Measurements from ENCODE around the gene PPFIBP2. TPM values are rescaled to one million over a fixed set of nuclear protein-coding genes. Genes with fewer than 3 reads are reported as not detected.
A peak's percentile ranks its signal among the peaks of the same experiment; 100 is the strongest.

Gene PPFIBP2
- total and polyA plus RNA-seq, 11 donors: 10.5 to 31.1 (median 20.8) TPM

DNA sequence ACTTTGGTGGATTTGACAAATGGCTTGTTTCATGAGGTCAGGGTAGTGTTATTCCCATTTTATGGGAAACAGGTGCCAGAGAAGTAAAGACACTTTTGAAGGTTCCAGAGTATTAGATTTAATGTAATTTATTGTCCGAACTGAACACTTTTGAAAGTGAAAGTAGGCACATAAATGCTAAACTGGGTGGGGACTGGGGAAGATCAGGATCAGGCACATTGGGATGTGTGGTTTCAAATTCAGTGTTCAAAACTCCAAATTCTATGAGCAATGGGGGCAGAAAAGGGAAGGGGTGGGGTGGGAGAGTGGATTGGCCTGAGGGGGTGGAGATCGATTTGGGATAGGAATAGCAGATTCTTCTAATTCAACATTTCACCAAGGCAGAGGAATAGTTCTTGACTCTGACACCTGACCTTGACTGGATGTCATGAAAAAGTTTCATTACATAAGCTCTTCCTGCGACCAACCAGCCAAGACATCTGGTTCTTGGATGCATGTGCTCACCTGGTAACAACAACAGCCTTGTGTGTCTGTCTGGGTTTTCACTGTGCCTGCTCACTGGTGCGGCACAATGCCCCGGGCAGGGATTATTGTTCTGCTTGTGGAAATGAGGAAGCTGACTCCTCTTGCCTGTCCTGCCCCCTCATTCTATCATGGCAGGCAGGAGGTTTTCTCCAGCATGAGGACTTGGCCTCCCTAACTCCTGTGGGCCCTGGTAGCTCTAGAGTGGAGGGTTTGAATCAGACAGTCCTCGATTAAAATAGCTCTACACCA lies 10.8 kb downstream of the PPFIBP2 start:
- intact Hi-C loops (cut with DNase I): no loop called here
- H3K4me1 ChIP-seq: peaks cover 0 to 82% (median 6%) of the 10 kb centered on the region in 12 donors
- no peak for ATAC-seq
- peak overlapping the region in 1 of 12 donors; percentile 76 for H3K27ac ChIP-seq
- no peaks in the 10 kb centered on the region for H3K9me3 ChIP-seq
- TF ChIP-seq POLR2A (IDR thresholded peaks at IDR 0.05): no peak
- TF ChIP-seq, protein P1, sequence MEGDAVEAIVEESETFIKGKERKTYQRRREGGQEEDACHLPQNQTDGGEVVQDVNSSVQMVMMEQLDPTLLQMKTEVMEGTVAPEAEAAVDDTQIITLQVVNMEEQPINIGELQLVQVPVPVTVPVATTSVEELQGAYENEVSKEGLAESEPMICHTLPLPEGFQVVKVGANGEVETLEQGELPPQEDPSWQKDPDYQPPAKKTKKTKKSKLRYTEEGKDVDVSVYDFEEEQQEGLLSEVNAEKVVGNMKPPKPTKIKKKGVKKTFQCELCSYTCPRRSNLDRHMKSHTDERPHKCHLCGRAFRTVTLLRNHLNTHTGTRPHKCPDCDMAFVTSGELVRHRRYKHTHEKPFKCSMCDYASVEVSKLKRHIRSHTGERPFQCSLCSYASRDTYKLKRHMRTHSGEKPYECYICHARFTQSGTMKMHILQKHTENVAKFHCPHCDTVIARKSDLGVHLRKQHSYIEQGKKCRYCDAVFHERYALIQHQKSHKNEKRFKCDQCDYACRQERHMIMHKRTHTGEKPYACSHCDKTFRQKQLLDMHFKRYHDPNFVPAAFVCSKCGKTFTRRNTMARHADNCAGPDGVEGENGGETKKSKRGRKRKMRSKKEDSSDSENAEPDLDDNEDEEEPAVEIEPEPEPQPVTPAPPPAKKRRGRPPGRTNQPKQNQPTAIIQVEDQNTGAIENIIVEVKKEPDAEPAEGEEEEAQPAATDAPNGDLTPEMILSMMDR (IDR thresholded peaks at IDR 0.05): no peak
- peak overlapping the region in 2 of 12 donors; percentile 17 to 21 for H3K4me3 ChIP-seq
- DNase-seq: no peak
- 81 to 89% (median 86%) methylated on average over 6 of the region's 6 CpGs for WGBS, 4 donors
- H3K36me3 ChIP-seq: no peaks in the 10 kb centered on the region
- H3K27me3 ChIP-seq: no peaks in the 10 kb centered on the region

DNA sequence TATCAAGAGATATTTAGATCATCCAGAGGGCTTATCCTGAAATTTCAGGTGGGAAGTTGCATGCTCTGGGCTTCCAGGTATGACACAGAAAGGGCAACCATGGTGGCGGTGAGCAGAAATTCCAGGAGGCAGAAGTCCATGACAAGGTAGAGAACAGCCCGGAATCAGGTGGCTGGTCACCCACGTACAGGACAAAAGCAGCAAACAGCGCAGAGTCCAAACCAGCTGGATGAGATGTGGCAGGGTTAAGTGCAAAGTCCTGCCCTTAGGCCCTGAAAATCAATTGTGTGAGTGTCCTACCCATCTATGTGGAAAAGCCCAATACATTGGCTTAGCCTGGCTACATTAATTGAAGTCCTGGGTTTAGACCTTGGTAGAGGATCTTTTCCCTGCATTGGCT lies 11.6 kb downstream of the PPFIBP2 start:
- WGBS, 4 donors: 97 to 98% (median 97%) methylated on average over 4 of the region's 4 CpGs
- intact Hi-C loops (cut with DNase I): no loop called here
- DNase-seq (no peak), ATAC-seq (no peak)
- H3K4me3 ChIP-seq: no peak overlapping the region
- H3K27ac ChIP-seq: no peak overlapping the region
- no peaks in the 10 kb centered on the region for H3K9me3 ChIP-seq
- H3K4me1 ChIP-seq: peaks cover 0 to 77% (median 6%) of the 10 kb centered on the region in 12 donors
- no peaks in the 10 kb centered on the region for H3K27me3 ChIP-seq
- TF ChIP-seq, protein P1 (IDR thresholded peaks at IDR 0.05): no peak
- no peaks in the 10 kb centered on the region for H3K36me3 ChIP-seq

DNA sequence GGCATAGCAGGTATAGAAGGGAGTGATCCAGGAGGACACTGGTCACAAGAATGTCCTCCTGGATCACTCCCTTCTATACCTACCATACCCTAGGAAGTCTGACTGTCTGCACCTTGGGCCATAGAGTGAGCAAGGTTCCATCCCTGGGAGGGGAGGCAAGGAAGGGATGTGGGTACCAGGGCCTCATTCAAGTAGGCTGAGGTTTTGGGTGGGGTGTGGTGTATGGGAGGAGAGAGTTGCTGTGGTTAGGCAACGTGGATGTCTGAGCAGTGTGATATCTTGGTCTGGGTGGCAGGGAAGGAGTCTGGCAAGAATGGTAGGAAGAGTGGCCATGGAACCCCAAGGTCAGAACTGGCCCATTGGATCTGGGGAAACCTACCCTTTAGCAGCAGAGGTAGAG lies 13.2 kb downstream of the PPFIBP2 start:
- Histone ChIP-seq H3K4me3 (no peak overlapping the region), H3K4me1 (peaks cover 0 to 74% (median 6%) of the 10 kb centered on the region in 12 donors), H3K36me3 (no peaks in the 10 kb centered on the region), H3K9me3 (no peaks in the 10 kb centered on the region), H3K27me3 (no peaks in the 10 kb centered on the region), H3K27ac (no peak overlapping the region)
- intact Hi-C loops (cut with DNase I): no loop called here
- no peak for TF ChIP-seq POLR2A (IDR thresholded peaks at IDR 0.05)
- TF ChIP-seq, protein P1 (IDR thresholded peaks at IDR 0.05): no peak
- no peak for ATAC-seq
- 66 to 80% (median 77%) methylated on average over 1 of the region's 1 CpG for WGBS, 4 donors
- DNase-seq: no peak

DNA sequence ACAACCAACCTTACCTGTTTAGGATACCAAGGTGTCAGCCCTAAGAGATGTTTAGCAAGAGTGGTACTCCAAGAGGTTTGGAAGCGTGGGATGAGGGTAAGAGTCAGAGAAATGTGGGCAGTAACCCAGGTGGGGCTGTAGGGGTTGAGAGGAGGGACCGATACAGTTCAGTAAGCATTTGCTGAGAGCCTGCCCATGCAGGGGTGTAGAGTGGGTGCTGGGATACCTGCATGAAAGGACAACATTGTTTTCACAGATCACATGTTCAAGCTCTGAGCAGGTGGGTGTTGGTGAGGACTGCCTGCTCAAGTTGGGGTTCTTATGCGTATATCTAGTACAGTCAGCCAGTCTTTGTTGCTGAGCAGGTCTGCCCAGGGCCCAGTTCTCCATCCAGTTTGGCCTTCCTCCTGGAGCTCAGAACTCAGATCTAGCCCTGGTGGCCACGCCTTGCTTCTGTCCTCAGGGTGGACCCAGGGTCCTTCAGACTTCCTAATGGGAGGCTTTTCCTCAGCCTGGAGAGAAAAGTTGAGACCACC lies 14.8 kb downstream of the PPFIBP2 start:
- ATAC-seq (no peak), DNase-seq (no peak)

More for the DNA sequence above, 14.8 kb downstream of the PPFIBP2 start:
- no peak for TF ChIP-seq POLR2A (IDR thresholded peaks at IDR 0.05)
- TF ChIP-seq, protein P1 (IDR thresholded peaks at IDR 0.05): no peak
- Histone ChIP-seq H3K27ac (no peak overlapping the region), H3K9me3 (no peaks in the 10 kb centered on the region), H3K36me3 (no peaks in the 10 kb centered on the region), H3K4me1 (peaks cover 0 to 58% (median 5%) of the 10 kb centered on the region in 12 donors), H3K27me3 (no peaks in the 10 kb centered on the region), H3K4me3 (no peak overlapping the region)
- WGBS, 4 donors: 95 to 99% (median 97%) methylated on average over 4 of the region's 4 CpGs
- intact Hi-C loops (cut with DNase I): no loop called here
